NCI-H345 treated with DMSO at 0.1 percent for 48 hours (cell line): ENCODE data around the gene SH2D1B.

Experiments
- DNase-seq: peaks from one replicate; lab custom pipeline; 2025; ENCODE audit not compliant: unreplicated experiment; lab: John Stamatoyannopoulos, UW

SH2D1B gene

DNA sequence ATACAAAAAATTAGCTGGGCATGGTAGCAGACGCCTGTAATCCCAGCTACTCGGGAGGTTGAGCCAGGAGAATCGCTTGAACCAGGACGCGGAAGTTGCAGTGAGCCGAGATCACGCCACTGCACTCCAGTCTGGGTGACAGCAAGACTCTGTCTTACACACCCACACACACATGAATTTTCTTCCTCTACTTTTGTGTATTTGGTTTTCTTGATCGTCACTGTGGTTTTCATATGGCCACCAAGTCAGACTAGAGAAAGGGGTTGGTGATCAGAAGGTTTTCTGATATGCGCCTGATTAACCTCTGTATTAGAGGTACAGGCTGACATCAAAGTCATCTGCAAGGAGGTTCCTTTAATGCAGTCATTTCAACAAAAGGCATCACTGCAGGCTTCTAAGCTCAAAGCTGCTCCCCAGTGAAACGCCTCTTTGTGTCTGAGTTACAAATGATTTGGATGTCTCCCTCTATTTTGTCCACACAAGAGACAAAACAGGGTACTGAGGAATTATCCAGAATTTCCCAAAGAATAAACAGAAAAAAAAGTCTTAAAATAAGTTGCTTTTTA, 11.1 kb downstream of the SH2D1B start:
- DNase-seq: no peak

DNA sequence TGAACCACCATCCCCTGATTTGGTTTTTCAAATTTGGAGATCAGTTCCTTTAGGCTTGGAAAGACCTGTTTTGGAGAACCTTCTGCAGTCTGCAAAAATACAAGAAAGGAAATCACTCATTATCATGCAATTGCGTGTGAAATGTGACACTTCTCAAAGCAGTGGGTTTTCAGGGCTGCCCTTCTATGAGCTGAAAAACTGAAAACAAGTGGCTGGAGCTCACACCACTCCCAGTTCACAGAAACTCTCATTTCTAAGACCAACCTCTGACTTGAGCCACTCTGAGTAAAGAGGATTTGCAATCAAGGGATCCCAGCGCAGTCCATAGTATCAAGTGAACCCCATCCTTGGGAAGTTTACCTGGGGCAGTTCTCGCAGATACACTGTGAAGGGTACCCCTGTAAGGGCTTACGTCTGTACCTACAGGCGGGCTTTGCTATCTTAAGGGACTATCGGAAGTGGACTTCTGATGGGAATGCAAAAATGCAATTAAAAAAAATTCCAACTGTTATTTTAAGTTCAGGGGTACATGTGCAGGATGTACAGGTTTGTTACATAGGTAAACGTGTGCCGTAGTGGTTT, 12.8 kb downstream of the SH2D1B start:
- no peak for DNase-seq

DNA sequence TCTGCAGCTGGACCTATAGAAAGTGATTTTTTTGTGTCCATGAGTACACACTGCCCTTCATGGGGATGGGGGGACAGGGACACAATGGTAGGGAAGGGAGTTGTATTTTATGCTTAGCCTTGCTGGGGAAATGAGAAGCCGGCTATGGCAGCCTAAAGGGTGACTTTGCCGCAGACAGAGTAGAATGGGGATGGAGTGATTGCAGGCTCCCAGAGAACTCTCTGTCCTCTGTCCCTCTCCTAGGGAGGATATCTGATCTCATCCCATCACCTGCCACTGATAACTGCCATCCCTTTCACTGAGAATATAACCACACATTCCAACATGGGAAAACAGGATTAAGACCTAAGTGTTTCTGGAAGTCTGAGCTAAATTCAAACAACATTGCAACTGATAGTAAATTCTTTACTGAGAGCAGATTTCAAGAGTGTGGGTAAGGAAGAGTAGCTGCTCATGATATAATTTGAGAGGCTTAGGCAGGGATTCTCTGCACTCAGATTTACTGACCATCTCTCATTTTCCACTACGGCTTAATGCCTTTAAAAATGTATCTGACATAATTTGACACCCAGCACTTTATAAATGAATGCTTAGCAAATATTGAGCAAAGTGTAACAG, 13.9 kb downstream of the SH2D1B start:
- no peak for DNase-seq

DNA sequence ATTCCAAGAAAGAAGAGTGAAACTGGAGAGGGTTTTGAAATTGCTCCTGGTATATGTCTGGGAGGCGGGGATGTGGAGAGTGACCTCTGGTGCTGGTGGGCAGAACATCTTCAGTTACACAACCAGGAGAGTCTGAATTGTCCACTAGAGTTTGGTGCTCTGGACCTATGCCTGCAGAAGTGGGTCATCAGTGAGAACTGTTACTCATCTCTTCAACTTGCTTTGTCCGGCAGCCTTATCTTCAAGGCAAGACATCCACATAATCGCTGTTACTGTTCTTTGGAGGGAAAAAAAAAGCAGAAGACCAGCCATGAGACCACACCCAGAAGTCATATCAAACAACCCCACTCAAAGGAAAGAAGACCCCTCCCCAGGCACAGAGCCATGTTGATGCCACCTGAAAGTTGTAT, 14.9 kb downstream of the SH2D1B start:
- DNase-seq: no peak

DNA sequence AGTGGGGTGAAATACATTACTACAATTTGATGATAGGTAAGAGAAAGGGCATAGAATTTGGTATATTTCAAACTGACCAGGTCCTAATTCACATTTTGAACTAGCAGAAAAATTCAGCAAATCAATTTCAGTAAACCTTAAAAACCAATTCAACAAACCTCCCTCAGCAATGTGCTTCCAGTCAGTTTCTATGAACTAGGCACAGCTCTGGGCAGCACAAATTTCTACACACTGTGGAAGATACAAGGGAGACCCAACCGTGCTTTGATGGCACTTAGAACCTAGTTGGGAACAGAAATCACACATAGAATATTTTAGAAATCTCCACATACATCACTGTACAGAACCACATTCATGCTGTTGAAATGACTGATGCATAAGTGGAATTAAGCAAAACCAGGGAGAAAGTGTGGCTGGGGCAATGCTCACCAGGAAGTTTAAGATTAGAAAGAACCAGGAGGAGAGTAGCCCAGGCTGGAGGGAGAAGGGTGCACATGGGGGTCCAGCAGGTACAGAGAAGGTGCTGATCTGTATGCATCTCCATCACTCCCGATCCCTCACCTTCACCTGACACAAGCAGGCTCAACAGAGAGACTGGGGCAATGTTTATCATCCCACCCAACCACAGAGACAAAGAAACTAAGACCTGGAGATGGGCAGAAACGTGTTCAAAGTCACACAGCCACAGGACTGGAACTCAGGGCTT, 15.6 kb downstream of the SH2D1B start:
- DNase-seq: no peak

DNA sequence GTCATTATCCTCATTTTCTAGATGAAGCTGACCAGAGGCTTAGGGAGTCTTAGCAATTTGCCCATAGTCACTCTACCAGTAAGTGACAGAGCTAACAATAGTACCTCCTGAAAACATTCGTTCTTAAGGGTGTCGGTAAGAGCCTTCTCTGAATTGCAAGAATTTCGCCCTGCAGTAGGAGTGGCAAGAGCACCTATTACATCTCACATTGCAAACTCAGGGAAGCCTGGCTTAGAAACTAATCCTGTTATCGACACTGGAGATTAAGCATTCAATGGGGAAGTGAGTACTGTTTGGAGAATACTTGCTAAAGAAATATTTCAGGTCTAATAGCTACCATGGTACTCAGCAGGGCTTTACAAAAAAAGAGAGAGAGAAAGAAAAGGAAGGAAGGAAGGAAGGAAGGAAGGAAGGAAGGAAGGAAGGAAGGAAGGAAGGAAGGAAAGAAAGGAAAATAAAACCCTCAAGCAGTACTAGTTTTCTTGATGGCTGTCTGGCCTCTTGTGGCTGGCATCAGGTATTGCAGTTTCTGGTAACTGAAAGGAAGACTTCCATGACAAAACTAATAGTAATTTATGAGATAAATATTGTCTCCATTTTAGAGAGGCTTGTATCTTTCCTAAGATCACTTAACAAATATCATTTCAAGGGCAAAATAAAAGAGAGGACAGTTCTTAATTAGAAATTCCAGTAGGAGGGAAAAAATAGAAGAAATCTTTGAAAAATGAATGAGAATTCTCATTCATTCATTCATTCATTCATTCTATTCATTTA, 20.0 kb downstream of the SH2D1B start:
- DNase-seq: peak; percentile 4

DNA sequence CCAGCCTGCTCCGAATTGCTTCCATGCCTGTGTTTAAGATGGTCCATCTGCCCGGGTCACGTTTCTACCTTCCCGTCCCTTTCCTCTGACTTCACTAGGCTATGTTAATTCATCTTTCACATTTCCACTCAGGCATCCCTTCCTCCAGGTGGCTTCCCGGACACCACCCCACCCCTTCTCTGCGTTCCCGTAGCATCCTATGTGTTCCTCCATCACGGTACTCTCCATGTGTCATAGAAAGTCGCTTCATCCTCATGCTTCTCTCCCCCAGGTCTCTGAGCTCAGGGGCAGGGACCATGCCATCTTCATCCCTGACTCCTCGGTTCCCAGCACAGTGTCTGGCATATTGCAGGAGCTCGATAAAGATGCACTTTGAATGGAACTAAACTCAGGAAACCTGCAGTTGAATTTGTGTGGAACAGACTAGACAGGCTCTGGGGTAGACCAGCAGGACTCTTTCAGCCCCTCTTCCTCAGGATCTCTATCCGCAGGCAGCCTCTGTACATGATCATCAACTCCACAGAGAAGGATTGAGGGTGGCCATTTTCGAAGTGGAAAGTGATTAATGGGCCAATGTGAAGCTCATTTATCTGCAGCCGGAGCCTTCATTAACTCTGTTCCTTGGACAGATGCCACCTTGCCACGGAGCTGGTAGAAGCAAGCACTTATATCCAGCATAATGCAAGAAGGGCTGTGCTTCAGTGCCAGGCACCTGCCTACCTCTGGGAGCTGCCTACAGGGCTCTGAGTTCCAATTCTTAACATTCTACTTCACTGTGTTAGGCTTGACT, 21.3 kb downstream of the SH2D1B start:
- DNase-seq: no peak

DNA sequence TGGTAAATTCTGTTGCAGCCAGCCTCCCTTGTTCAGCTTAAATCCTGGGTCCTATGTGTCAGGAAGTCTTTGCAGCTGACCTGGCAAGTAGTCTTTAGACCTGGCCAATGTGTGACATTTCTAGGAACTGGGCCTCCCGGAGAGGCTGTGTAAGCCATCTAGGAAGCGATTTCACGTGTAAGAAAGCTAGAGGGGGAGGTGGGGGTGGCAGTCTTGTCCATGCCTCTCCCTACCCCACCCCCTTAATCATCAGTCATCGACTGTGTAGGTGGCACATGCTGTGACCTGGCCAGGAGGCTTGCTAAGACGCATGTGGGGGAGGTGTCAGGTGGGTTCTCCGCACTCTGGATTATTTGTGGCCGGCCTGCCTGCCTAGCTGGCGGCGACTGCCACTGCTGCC, 22.0 kb downstream of the SH2D1B start:
- DNase-seq: no peak

DNA sequence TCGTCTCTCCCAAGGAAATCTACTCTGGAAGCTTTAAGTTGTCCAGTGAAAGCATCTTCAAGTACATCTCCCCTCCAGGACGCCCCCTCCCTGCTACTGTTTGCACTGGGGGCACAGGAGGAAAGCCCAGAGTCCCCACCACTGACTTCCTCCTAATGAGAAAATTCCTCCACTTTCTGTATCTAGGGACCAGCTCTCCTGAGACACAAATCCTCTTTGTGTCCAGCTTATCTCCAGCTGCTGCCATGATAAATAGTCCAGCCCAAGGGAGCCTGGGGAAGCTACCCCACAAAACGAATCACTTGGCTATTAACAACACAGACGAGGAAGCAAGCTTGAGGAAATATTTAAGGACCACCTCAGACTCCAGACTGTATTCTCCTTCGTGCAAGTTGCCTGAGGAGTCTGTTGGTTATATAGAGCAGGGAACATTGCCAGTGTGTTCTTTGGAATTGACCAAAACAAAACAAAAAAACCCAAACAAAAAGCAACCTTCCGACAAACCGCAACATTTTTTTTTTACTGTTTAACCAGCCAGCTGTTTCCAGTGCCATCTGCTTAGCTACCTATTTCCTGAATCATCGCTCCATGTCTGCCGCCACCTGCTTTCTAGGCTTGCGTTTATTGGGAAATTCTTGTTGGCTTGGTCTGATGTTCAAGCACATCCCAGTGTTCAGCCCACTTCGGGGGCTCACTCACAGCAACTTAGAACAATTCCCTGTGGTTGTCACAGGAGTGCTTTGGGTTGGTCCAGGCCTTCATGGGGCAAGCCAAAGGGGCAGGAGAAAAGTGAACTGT, 22.7 kb downstream of the SH2D1B start:
- DNase-seq: no peak

DNA sequence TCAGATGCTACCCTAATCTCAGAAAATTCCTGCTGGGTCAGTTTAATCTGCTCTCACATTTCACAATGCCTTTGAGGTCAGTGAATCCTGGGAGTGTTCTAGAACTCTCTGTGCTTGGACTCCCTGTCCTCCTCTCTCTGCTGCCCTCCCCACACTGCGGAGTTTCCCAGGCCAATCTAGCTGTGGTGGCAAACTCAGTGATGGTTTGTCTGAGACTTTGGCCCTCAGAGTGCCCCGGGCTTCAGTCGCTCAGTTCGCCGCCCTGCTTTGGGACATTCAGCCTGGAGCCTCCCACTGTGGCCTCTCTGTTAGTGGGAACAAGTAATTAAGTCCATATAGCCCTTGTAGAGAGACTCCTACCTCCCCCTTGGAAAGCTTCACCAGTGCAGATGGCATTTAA, 23.3 kb downstream of the SH2D1B start:
- DNase-seq: no peak

DNA sequence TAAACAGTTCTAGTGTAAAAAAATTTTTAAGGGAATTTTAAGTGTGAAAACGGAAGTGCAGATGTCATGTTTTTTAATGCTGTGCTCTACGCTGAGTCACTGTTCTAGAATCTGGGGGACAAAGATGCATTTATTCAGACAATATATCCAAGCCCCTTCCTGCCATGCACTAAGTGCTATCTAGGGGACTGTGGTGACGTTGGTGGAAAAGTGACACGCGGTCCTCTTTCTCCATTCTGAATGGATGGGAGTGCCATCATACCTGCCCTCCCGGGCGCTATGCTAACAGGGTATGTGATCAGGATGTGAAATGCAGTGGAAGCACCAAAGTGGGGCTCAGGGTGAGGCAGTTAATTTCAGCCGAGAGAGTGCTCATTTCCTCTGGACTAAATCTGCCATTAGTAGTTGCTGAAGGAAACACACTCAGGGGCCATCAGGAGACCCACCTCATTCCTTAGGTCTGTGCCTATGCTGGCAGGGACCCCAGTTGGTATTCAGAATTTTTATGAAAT, 23.8 kb downstream of the SH2D1B start:
- no peak for DNase-seq

DNA sequence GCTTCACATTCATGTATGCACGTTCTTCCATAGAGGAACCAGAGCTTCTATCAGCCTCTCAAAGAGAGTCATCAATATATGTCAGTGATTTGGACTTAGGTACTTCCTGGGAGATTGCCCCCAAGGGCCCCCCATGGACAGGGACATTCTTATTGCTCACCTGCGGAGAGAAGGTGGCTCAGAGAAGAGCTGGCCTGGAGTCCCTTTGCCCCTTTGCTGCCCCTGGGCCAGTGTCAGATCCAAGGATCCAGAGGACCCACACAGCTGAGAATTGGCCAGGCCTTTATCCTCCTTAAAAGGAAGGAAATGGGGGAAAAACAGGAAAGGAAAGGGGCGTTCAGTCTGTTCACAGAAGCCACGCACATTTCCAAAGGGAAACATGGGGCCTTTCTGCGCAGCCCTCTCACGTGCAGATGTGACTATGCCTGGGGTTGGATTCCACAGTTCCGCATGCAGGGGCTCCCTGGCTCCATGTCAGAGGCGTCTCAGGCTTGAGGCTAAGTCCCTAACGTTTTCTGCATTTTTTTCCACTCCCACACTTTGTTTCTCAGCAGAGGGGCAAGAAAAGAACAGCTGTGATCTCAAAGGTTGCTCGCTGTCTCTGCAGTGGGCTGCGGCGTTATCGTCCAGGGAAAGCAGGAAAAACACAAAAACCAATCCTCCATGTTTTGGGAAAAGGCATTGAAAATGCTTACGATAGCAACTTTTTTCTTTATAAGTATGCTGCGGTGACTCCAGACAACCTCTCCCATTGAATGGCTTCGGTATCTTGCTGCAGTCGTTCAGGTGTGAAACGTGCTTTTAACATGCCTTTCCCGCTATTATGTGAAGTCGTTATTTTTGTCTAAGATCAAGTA, 24.5 kb downstream of the SH2D1B start:
- DNase-seq: no peak

DNA sequence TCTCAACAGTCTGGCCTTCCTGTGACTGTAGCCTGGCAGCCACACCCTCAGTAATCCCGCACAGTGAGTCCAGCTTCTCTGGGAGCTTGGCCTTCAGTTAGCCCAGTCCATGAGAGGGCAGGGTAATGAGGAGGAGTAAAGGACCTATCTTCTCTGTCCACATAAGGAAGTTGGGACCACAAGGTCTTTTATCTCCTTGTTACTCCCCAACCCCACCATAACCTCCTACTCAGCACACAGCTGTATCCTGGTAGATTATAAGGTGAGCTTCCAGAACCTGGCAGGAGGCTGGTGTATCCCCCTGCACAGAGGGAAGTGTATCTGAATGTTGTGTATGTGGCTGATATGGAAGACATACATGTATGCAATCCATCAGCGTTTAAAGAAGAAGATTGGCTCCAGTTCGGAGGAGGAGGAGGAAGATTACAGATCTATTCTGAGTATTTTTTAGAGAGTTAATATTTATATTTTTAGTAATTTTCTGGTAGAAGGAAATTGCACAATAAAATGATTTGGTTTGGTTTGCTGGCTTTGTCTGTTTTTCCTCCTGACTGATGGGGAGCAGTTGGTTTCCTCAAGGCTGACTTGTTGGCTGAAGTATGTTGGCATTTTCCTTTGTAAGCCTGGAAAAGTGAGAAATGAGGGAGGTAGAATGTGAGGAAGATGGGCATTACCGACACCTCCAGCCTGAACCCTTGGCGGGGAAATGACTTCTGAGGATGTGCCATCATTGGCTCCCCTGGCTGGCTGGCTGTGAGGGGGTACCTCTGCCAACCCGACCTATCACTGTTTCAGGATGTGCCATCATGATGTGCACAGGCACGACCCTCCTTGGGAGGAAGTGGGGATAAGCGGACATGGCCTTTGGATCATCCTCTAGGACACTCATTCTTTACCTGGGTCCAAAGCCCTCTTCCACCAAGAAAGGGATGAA, 25.4 kb downstream of the SH2D1B start:
- no peak for DNase-seq

DNA sequence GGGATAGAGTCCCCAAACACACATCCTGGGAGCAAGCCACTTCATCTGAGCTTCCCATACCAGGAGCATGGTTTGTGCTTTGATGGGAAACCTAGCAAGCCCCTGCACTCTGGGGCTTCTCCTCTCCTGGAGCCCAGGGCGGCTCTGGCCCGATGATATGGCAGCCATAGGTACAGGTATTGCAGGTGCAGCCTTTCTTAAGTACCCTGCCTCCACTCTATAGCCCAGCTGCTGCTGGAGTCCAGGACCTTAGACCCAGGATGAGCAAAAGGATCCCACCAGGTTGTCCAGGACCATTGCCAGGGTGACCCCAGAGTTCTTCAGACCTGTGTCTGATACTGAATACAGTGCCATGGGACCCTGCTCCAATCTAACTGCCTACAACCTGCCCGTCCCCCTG, 26.2 kb downstream of the SH2D1B start:
- no peak for DNase-seq

DNA sequence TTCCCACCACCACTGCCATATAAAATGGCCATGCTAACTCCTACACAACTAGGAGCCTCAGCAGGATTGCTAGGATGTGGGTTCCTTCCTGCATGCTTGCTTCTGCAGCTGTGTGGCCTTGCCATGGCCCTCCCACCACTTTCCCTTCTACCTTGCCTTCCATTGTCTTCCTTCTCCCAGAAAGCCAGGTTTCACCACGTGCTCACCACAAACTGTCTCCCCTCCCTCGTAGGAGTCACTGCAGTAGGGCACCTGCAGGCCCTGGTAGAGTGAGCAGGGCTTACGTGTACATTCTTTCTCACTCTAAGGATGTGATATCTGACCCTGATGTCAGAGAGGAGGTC, 26.7 kb downstream of the SH2D1B start:
- DNase-seq: no peak

DNA sequence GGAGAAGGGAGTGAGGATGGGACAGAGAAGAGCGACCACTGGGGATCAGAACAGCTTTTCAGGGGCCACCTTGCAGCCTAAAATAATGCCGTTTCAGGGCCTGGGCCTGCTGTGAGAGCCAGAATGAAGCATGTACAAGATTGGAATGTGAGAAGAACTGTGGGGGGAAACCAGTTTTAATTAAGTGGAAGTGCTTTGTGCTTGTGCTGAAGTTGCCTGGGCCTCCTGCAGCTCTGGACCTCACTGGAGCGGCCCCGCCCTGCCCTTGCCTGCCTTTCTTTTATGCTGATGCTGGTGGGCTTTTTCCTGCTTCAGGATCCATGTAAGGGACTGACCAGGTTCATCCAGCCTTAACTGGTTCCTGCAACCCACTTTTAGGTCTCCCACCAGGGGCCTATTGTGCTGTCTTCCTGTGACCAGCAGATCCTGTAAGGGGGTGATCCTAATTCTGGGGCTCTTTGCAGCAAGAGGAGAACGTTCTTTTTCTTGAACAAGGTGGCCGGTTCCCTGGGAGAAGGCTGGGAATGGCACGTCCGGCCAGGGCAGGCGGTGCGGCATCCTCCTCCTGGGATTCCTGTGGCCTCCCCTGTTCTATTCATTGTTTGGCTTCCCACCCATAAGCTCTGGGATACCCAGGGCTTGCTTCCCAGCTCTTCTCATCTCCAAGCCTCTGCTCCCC, 27.2 kb downstream of the SH2D1B start:
- DNase-seq: no peak

DNA sequence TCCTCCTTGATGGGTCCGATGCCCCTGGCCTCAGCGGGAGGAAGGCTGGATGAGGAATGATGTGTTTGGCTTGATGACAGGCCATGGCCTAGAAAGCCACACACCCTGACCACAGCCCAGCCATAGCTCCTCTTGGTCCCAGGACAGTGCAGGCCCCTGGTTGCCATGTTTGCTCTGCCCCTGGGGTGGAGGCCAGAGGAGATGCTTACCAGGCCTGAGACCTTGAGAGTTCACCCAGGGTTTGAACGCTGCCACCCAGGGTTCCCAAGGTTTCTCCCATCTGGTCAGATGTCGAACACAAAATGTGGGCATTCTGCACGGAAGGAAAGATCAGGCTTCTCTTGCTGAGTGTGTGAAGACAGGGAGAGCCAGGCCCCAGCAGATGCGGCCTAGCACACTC, 27.8 kb downstream of the SH2D1B start:
- DNase-seq: no peak
